GM12878 (cell line): Measurements from ENCODE around the gene HM13.

Source experiments
- EP300 ChIP-seq, 2 experiments: fragments of 150-350 bp in 1 of 2; IDR thresholded peaks; 2 replicates each; pipeline ENCODE4 v1.6.1; 2011 to 2012; ENCODE audit warnings: low read depth in 2 of 2, low read length in 2 of 2, borderline replicate concordance in 1 of 2, improper control_type of control experiment in 1 of 2, inconsistent platforms in 1 of 2; ENCODE audit not compliant: control insufficient read depth in 1 of 2
- SREBF2 ChIP-seq: IDR thresholded peaks from 2 replicates; pipeline ENCODE4 v1.6.1; 2012; ENCODE audit warnings: mild to moderate bottlenecking, low read length
- SRF ChIP-seq, 2 experiments: IDR thresholded peaks; 2 replicates each; pipeline ENCODE4 v1.6.1; 2011; ENCODE audit warnings: low read depth in 2 of 2, low read length in 2 of 2, mild to moderate bottlenecking in 1 of 2, moderate library complexity in 1 of 2
- YY1 ChIP-seq: IDR thresholded peaks from 2 replicates; pipeline ENCODE4 v1.6.1; 2011; ENCODE audit warnings: low read depth, mild to moderate bottlenecking, low read length
- TF ChIP-seq, protein P1 (sequence below): fragments of 450-650 bp; IDR thresholded peaks from 2 replicates; pipeline ENCODE4 v1.6.1; 2016; ENCODE audit warnings: mild to moderate bottlenecking, moderate library complexity, borderline replicate concordance
- TF ChIP-seq, protein P2 (sequence below), 3 experiments: IDR thresholded peaks in 2 of 3; conservative IDR thresholded peaks in 1 of 3; 2 replicates each; pipeline ENCODE4 v1.5.1; 2011; ENCODE audit warnings: low read depth in 3 of 3, low read length in 3 of 3, mild to moderate bottlenecking in 3 of 3, control low read depth in 2 of 3, moderate library complexity in 2 of 3, inconsistent platforms in 1 of 3, mixed read lengths in 1 of 3; ENCODE audit not compliant: control insufficient read depth in 2 of 3, insufficient read depth in 1 of 3; ENCODE audit errors: extremely low read depth in 1 of 3

DNA sequence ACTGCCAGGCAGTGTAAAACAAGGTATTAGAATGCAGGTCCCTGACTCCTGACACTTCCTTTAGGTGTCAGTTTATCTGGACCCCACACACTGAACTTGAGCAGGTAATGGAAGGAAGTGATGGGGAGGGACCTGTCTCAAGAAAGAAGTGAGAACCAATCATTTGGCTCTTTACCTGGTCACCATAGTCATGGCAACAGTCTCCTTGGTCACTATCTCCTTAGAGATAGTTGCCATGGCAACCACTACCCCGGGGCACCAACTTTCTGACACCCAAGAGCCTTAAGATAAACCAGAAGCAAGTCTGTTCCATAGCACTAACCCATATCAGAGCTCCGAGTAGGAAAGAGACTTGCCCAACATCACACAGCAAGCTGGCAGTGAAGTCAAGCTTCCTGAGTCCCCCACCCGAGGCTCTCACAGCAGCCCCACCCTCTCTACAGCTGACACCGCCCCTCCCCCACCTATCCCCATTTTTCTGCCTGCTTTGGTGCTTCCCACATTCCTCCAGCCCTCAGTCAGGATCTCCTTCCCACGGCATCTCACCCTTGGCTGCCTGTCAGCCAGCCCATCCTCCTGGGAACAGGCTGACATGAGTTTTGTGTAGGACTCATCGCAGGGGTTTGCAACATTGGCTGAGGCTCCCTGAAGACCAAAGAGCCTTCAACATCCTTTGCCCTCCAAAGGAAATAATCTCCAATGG is 16.3 kb upstream of the HM13 start:
- TF ChIP-seq EP300 (IDR thresholded peaks at IDR 0.05; ENCODE audit: borderline replicate concordance in 1 of 2, control insufficient read depth in 1 of 2, low read depth in 2 of 2, low read length in 2 of 2) (no peak), SREBF2 (no peak), SRF (IDR thresholded peaks at IDR 0.05; ENCODE audit: low read depth in 2 of 2, low read length in 2 of 2) (no peak), YY1 (no peak)
- TF ChIP-seq, protein P1, sequence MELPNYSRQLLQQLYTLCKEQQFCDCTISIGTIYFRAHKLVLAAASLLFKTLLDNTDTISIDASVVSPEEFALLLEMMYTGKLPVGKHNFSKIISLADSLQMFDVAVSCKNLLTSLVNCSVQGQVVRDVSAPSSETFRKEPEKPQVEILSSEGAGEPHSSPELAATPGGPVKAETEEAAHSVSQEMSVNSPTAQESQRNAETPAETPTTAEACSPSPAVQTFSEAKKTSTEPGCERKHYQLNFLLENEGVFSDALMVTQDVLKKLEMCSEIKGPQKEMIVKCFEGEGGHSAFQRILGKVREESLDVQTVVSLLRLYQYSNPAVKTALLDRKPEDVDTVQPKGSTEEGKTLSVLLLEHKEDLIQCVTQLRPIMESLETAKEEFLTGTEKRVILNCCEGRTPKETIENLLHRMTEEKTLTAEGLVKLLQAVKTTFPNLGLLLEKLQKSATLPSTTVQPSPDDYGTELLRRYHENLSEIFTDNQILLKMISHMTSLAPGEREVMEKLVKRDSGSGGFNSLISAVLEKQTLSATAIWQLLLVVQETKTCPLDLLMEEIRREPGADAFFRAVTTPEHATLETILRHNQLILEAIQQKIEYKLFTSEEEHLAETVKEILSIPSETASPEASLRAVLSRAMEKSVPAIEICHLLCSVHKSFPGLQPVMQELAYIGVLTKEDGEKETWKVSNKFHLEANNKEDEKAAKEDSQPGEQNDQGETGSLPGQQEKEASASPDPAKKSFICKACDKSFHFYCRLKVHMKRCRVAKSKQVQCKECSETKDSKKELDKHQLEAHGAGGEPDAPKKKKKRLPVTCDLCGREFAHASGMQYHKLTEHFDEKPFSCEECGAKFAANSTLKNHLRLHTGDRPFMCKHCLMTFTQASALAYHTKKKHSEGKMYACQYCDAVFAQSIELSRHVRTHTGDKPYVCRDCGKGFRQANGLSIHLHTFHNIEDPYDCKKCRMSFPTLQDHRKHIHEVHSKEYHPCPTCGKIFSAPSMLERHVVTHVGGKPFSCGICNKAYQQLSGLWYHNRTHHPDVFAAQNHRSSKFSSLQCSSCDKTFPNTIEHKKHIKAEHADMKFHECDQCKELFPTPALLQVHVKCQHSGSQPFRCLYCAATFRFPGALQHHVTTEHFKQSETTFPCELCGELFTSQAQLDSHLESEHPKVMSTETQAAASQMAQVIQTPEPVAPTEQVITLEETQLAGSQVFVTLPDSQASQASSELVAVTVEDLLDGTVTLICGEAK = no peak
- TF ChIP-seq, protein P2, sequence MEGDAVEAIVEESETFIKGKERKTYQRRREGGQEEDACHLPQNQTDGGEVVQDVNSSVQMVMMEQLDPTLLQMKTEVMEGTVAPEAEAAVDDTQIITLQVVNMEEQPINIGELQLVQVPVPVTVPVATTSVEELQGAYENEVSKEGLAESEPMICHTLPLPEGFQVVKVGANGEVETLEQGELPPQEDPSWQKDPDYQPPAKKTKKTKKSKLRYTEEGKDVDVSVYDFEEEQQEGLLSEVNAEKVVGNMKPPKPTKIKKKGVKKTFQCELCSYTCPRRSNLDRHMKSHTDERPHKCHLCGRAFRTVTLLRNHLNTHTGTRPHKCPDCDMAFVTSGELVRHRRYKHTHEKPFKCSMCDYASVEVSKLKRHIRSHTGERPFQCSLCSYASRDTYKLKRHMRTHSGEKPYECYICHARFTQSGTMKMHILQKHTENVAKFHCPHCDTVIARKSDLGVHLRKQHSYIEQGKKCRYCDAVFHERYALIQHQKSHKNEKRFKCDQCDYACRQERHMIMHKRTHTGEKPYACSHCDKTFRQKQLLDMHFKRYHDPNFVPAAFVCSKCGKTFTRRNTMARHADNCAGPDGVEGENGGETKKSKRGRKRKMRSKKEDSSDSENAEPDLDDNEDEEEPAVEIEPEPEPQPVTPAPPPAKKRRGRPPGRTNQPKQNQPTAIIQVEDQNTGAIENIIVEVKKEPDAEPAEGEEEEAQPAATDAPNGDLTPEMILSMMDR (IDR thresholded peaks at IDR 0.05 in 2 of 3, conservative IDR thresholded peaks at IDR 0.05 in 1 of 3; ENCODE audit: control insufficient read depth in 2 of 3, extremely low read depth in 1 of 3, insufficient read depth in 1 of 3, low read depth in 3 of 3, low read length in 3 of 3) = no peak
